Stimulated activated CD4-positive, alpha-beta T cell treated with anti-CD3 and anti-CD28 coated beads, TNF-alpha, amount 100 ng/mL, for 48 hours (primary cell): ENCODE results near the gene LPAR6.
"Not testable (repeated sequence)": the region's sequence is repeated elsewhere in the genome, so short reads cannot be mapped to it uniquely, and the experiment has no call there.

Source experiments
- DNase-seq, 3 donors: peaks; one replicate each; pipeline ENCODE4 v3.0.0-alpha.2; 2020; ENCODE audit warnings: low read depth in 3 of 3

Gene LPAR6

DNA sequence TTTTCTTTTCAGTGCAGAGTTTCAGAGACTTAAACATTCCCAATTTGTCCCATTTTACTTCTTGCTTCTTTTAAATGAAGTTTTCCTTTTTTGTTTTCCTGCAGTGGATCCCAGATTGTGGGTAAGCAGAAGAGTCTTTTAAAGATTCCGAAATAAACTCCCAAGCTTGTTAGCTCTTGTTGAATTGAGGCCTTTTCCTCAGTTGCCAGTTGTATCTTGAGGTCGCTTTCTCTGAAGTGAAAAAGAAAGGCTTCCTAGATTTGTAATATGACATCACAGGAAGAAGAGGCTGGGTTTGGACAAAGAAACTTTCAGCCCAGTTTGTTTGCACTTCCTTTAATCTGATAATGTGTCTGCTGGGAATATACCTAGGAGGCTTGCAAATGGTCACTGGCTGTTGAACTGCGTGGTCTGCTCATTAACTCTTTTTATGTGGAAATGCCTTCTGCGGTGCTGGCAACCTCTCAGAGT is at the start of gene LPAR6:
Gene LPAR6, minus strand, starts transcription at position 233 of the 471 bp plus-strand sequence. CDS start 690 bp downstream, outside the sequence.
- DNase-seq, result no peak

GRCh38 chr13:48457578-48458242 is 44.8 kb upstream of the LPAR6 start:
- DNase-seq, result no peak

- no peak for DNase-seq
Measured at GRCh38 chr13:48456546-48456945, 43.6 kb upstream of the LPAR6 start.

DNA sequence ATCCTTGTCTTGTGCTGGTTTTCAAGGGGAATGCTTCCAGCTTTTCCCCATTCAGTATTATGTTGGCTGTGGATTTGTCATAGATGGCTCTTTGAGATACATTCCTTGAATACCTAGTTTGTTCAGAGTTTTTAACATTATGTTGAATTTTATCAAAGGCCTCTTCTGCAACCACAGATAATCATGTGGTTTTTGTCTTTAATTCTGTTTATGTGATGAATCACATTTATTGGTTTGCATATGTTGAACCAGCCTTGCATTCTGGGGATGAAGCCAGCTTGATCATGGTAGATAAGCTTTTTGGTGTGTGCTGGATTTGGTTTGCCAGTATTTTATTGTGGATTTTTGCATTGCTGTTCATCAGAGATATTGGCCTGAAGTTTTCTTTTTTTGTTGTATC is 38.3 kb upstream of the LPAR6 start:
- not testable (repeated sequence) for DNase-seq

DNA sequence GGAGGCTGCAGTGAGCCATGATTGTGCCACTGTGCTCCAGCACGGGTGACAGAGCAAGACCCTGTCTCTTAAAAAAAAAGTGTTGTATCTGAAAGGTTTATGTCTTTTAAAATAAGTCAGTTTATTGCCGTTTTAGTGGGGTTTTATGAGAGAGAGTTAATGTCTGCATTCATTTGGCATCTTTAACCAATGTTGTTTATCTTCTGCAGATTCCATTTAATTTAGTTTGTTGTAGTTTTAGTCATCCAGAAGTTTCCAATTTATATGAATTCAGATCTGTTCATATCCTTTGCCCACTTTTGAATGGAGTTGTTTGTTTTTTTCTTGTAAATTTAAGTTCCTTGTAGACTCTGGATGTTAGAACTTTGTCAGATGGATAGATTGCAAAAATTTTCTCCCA is 36.7 kb upstream of the LPAR6 start:
- DNase-seq, result no peak

GRCh38 chr13:48448959-48449614 is 36.2 kb upstream of the LPAR6 start:
- no peak for DNase-seq

DNA sequence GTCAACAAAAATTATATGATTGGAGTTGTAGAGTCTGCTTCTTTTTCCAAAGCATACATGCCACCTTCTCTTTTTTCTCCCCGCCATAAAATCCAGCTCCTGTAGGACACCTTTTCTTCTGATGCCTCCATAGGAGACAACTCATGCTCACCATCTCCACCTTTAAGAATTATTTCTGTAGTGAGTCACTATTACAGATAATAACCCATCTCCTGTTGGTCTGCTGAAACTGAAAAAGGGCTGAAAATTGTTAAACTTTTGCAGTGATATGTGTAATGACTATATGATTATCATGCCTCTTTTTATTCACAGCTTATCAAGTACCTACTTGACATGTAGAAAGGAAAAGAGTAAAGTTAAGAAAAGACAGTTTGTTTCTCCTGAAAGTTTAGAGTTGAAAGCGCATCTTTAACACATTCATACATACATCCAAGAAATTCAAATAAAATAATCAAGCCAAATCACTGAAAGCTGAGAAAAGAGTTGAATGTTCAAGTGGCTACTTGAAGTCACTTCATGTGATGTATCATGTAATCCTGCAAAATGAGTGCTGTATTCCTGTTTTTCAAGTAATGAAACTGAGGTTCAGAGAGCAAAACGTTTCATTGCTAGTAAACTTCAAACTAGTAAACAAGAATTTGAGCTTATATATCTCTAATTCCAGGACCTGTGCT is 35.5 kb upstream of the LPAR6 start:
- DNase-seq, result no peak

DNA sequence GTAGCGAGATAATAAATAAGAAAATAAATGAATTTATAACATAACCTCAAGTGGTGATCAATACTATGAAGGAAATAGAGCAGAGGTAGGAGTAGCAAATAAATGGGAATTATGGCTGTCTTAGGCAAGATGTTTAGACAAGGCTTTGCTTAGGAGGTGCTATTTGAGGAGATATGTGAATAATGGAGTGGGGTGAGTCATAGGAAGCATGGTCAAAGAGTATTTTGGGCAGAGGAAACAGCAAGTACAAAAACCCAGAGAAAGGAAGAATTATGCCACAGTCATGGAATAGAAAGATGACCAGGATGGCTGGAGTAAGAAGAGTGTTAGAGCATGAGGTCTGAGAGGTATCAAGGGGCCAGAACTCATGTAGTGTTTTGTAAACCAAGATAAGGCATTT is 33.6 kb upstream of the LPAR6 start:
- no peak for DNase-seq

GRCh38 chr13:48443442-48444208 is 30.7 kb upstream of the LPAR6 start:
- no peak for DNase-seq

- DNase-seq, result no peak
Measured at GRCh38 chr13:48437371-48437770, 24.5 kb upstream of the LPAR6 start.

DNA sequence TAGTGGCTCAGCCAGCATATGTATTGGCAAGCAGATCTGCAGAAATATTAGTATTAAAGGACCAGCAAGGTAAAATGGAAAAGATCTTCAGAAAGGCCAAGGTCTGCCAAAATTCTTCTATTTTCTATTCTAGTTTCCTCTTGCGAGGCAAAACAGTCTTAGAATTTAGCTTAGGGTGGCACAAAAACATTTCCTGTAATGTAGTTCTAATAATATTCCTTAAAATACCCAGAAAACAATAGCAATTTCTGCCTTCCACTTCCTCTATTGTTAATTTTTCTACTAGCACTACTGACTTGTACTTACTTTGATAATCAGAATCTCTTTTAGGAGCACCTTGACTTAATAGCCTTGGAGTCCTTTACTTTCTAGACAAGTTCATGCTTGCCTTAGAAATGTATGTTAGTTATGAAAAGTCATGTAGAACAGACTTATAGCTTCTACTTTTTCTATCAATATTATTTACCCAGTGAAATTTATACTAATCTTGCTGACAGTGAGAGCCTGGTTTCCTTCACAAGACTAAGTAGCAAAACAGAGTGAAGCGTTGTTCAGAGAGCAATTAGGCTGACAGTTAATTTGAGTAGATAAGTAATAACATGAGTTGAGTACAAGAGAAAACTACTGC is 23.9 kb upstream of the LPAR6 start:
- DNase-seq, result no peak

- DNase-seq, result no peak
Measured at GRCh38 chr13:48434200-48434599, 21.3 kb upstream of the LPAR6 start.

- DNase-seq, result no peak
Measured at GRCh38 chr13:48431987-48432615, 19.2 kb upstream of the LPAR6 start.

GRCh38 chr13:48431431-48431830 is 18.5 kb upstream of the LPAR6 start:
- no peak for DNase-seq

- no peak for DNase-seq
Measured at GRCh38 chr13:48429886-48430285, 17.0 kb upstream of the LPAR6 start.

GRCh38 chr13:48429036-48429435 is 16.1 kb upstream of the LPAR6 start:
- DNase-seq, result no peak

DNA sequence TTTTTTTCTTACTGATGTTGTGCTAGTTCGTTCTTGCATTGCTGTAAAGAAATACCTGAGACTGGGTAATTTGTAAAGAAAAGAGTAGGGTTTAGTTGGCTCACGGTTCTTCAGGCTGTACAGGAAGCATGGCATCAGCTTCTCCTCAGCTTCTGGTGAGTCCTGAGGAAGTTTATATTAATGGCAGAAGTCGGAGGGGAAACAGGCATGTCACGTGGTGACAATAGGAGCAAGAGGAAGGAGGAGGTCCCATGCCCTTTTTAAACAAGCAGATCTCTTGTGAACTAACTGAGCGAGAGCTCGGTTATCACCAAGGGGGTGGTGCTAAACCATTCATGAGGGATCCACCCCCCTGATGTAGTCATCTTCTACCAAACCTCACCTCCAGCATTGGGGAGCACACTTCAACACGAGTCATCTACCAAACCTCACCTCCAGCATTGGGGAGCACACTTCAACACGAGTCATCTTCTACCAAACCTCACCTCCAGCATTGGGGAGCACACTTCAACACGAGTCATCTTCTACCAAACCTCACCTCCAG is 13.9 kb upstream of the LPAR6 start:
- not testable (repeated sequence) for DNase-seq

GRCh38 chr13:48426052-48426451 is 13.1 kb upstream of the LPAR6 start:
- no peak for DNase-seq

DNA sequence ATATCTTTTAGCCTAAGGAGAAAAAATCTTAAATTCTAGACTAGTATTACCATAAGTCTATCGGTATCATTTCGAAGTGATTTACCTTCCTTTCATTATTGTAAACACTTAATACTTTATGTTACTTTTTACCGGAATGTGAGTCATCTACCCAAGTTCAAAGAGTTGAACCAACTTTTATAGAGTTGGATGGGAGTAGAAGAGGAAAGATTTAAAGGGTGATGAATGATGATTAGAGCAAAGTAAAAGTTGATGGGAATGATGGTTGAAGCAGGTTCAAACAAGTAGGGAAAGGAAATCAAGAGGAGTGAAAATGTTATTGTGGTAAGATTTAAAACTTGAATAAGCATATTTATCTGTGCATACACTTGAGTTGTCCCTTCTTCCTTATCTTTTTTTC is 11.3 kb upstream of the LPAR6 start:
- DNase-seq, result no peak

DNA sequence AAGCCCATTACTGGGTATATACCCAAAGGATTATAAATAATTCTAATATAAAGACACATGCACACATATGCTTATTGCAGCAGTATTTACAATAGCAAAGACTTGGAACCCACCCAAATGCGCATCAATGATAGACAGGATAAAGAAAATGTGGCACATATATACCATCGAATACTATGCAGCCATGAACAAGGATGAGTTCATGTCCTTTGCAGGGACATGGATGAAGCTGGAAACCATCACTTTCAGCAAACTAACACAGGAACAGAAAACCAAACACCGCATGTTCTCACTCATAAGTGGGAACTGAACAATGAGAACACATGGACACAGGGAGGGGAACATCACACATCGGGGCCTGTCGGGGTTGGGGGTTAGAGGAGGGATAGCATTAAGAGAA is 9.1 kb upstream of the LPAR6 start:
- DNase-seq, result not testable (repeated sequence)

DNA sequence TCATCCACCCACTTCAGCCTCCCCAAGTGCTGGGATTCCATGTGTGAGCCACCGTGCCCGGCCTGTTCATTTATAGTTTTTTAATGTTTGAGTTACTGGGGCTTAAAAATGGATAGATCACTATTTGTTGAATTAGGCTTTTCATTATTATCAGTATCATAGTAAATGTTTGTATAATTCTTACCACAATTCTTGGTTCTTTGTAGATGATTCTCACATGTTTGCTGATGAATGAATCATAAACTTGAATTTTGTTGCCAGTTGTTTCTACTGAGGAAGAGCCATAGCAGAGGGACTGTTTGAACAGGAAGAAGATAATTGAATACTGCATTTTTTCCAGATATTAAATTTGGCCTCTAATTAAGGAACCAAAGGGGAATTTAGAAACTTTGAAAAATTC is 2.6 kb upstream of the LPAR6 start:
- no peak for DNase-seq
